ENCODE data around the gene LACTBL1. TPM values are rescaled to one million over a fixed set of nuclear protein-coding genes. Genes with fewer than 3 reads are reported as not detected.
A peak's percentile ranks its signal among the peaks of the same experiment; 100 is the strongest.

The LACTBL1 gene
- not detected in 2 replicates for total RNA-seq (2022)
- not detected for Bru-seq, nascent RNA
- BruChase-seq, experiment 1, labeled RNA remaining after a 6-hour chase: not detected
- not detected for BruChase-seq, experiment 2, labeled RNA remaining after a 2-hour chase
- long read RNA-seq: 0 reads

DNA sequence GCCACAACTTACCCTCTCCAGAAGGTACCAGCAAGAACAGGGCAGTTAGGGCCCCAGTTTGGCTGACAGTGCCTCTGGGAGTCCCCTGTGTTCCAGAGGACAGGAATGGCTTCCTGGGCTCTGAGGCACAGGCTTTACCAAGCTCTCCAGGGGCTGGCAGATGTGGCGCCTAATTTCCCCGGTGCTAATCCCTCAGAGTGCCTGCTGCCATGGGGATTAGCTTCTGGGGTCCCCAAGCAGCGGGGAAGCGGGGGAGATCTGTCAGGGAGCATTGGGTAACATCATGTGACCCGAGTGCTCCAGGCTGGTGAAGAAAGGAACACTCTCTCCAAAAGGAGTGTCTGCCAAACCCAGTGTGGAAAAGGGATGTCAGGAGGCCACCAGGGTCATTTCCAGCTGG, at the start of gene LACTBL1:
LACTBL1 (minus strand) TSS at position 107 of the 400 bp plus-strand sequence. CDS start 550 bp downstream, outside the sequence.
- POLR2A ChIA-PET: no interaction called here
- TF ChIP-seq CTCF (IDR thresholded peaks at IDR 0.05; ENCODE audit: unreplicated experiment): no peak
- H3K27me3 Mint-ChIP-seq (ENCODE audit: insufficient read depth, unreplicated experiment): peaks cover 10% of the 10 kb centered on the region
- intact Hi-C loops (cut with micrococcal nuclease): no loop called here
- H3K27ac Mint-ChIP-seq (ENCODE audit: low read depth, unreplicated experiment): no peak within 1 kb of the TSS
- H3K9me3 Mint-ChIP-seq (ENCODE audit: unreplicated experiment): no peaks in the 10 kb centered on the region
- peaks cover 48% of the 10 kb centered on the region for H3K4me1 Mint-ChIP-seq (ENCODE audit: insufficient read depth, unreplicated experiment)
- CTCF ChIA-PET: interaction anchor here (0.6 to 1.5 kb wide), 4 partner anchors 8 to 302 kb away, joined by 3 to 6 read pairs (median 4); no protein-coding TSS in a partner anchor
- H3K36me3 Mint-ChIP-seq (ENCODE audit: insufficient read depth, unreplicated experiment): no peaks in the 10 kb centered on the region
- BruUV-seq (replicated peaks): no TSS peak
- DNase-seq (ENCODE audit: unreplicated experiment): no peak
- H3K4me3 Mint-ChIP-seq (ENCODE audit: unreplicated experiment): no peak within 1 kb of the TSS

DNA sequence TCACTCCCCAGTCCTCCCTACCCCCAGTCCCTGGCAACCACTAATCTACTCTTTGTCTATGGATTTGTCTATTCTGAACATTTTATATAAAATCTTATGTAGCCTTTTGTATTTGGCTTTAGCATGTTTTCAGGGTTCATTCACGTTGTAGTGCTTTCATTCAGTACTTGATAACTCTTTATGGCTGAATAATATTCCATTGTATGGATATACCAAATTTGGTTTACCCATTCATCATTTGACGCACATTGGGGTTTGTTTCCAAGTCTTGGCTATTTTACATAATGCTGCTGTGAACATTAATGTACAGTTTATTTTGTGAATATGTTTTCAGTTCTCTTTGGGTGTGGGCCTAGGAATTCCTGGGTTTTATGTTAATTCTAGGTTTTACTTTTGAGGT, 49.2 kb upstream of the LACTBL1 start:
- Mint-ChIP-seq H3K4me3 (ENCODE audit: unreplicated experiment) (peak overlapping the region; percentile 74), H3K9me3 (ENCODE audit: unreplicated experiment) (peaks cover 7% of the 10 kb centered on the region), H3K27ac (ENCODE audit: low read depth, unreplicated experiment) (no peak overlapping the region), H3K4me1 (ENCODE audit: insufficient read depth, unreplicated experiment) (peaks cover 21% of the 10 kb centered on the region), H3K36me3 (ENCODE audit: insufficient read depth, unreplicated experiment) (no peaks in the 10 kb centered on the region), H3K27me3 (ENCODE audit: insufficient read depth, unreplicated experiment) (no peaks in the 10 kb centered on the region)
- ChIA-PET POLR2A (interaction anchor here (3.3 to 3.4 kb wide), 2 partner anchors 11 to 22 kb away, joined by 18 to 48 read pairs; no protein-coding TSS in a partner anchor), CTCF (interaction anchor here (0.7 to 0.8 kb wide), 2 partner anchors 22 to 76 kb away, joined by 3 to 4 read pairs; no protein-coding TSS in a partner anchor)
- DNase-seq (ENCODE audit: unreplicated experiment): no peak
- no TSS peak for BruUV-seq (replicated peaks)
- intact Hi-C loops (cut with micrococcal nuclease): no loop called here
- no peak for TF ChIP-seq CTCF (IDR thresholded peaks at IDR 0.05; ENCODE audit: unreplicated experiment)

- Mint-ChIP-seq H3K4me3 (ENCODE audit: unreplicated experiment) (peak overlapping the region; percentile 74), H3K4me1 (ENCODE audit: insufficient read depth, unreplicated experiment) (peaks cover 15% of the 10 kb centered on the region), H3K27ac (ENCODE audit: low read depth, unreplicated experiment) (peak overlapping the region; percentile 47), H3K36me3 (ENCODE audit: insufficient read depth, unreplicated experiment) (no peaks in the 10 kb centered on the region), H3K27me3 (ENCODE audit: insufficient read depth, unreplicated experiment) (no peaks in the 10 kb centered on the region), H3K9me3 (ENCODE audit: unreplicated experiment) (peaks cover 7% of the 10 kb centered on the region)
- POLR2A ChIA-PET: interaction anchor here (0.6 to 3.4 kb wide), 23 partner anchors 10 to 383 kb away, joined by 3 to 48 read pairs (median 3); no protein-coding TSS in a partner anchor
- no TSS peak for BruUV-seq (replicated peaks)
- no peak for TF ChIP-seq CTCF (IDR thresholded peaks at IDR 0.05; ENCODE audit: unreplicated experiment)
- intact Hi-C loops (cut with micrococcal nuclease): no loop called here
- CTCF ChIA-PET: interaction anchor here (0.6 to 0.7 kb wide), 2 partner anchors 21 to 321 kb away, joined by 3 to 7 read pairs; no protein-coding TSS in a partner anchor
- peak; percentile 21 for DNase-seq (ENCODE audit: unreplicated experiment)
Measured at GRCh38 chr1:23020706-23021405, 48.2 kb upstream of the LACTBL1 start.
